Measurements from ENCODE around the gene ZDHHC18.
A peak's percentile ranks its signal among the peaks of the same experiment; 100 is the strongest.

ZDHHC18 gene

GRCh38 chr1:26826261-26827105, at the start of gene ZDHHC18:
Gene ZDHHC18, plus strand, starts transcription at chr1:26826688. Its CDS starts 117 bp downstream, at chr1:26826805.
- peak; percentile 65 for DNase-seq

GRCh38 chr1:26779098-26779668, 47.3 kb upstream of the ZDHHC18 start:
- no peak for DNase-seq

GRCh38 chr1:26780344-26780957, 46.0 kb upstream of the ZDHHC18 start:
- DNase-seq: no peak

- no peak for DNase-seq
Observed at GRCh38 chr1:26781206-26781825, 45.2 kb upstream of the ZDHHC18 start.

- DNase-seq: no peak
Observed at GRCh38 chr1:26782521-26783212, 43.8 kb upstream of the ZDHHC18 start.

- DNase-seq: no peak
Observed at GRCh38 chr1:26783646-26784022, 42.9 kb upstream of the ZDHHC18 start.

- no peak for DNase-seq
Observed at GRCh38 chr1:26784023-26784871, 42.2 kb upstream of the ZDHHC18 start.

- DNase-seq: no peak
Observed at GRCh38 chr1:26784886-26785285, 41.6 kb upstream of the ZDHHC18 start.

- DNase-seq: no peak
Observed at GRCh38 chr1:26785611-26786436, 40.7 kb upstream of the ZDHHC18 start.

GRCh38 chr1:26786437-26787380, 39.8 kb upstream of the ZDHHC18 start:
- DNase-seq: no peak

GRCh38 chr1:26787381-26787705, 39.1 kb upstream of the ZDHHC18 start:
- peak; percentile 75 for DNase-seq

GRCh38 chr1:26787706-26788514, 38.6 kb upstream of the ZDHHC18 start, which contains the start of gene PIGV:
Gene PIGV, plus strand, starts transcription at chr1:26787950. Its CDS starts 2,866 bp downstream, at chr1:26790816.
- DNase-seq: peak; percentile 84

- no peak for DNase-seq
Observed at GRCh38 chr1:26788515-26788785, 38.0 kb upstream of the ZDHHC18 start.

- DNase-seq: peak; percentile 86
Observed at GRCh38 chr1:26788836-26789611, 37.5 kb upstream of the ZDHHC18 start.

- no peak for DNase-seq
Observed at GRCh38 chr1:26789612-26789865, 36.9 kb upstream of the ZDHHC18 start.

- no peak for DNase-seq
Observed at GRCh38 chr1:26789931-26790330, 36.6 kb upstream of the ZDHHC18 start.

- DNase-seq: no peak
Observed at GRCh38 chr1:26790551-26790953, 35.9 kb upstream of the ZDHHC18 start.

- DNase-seq: no peak
Observed at GRCh38 chr1:26791148-26791547, 35.3 kb upstream of the ZDHHC18 start.

- no peak for DNase-seq
Observed at GRCh38 chr1:26791626-26792025, 34.9 kb upstream of the ZDHHC18 start.
